ENCODE results near the gene FLVCR2. TPM values are rescaled to one million over a fixed set of nuclear protein-coding genes. Genes with fewer than 3 reads are reported as not detected.

The FLVCR2 gene
- polyA plus RNA-seq, 1 experiment: 3.4 TPM

DNA sequence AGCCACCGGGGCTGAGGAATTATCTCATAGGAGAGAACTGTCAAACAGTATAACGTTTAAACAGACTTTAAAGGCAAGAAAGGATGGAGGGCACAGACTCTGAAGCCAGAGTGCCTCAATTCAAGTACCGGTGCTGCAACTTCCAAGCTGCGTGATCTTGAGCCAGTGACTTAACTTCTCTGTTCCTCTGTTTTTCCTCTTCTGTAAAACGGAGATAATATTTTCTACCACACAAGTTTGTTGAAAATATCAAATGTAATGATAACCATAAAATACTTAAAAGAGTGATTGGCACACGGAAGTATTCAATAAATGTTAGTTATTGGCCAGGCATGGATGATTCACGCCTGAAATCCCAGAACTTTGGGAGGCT, 38.0 kb upstream of the FLVCR2 start:
- Histone ChIP-seq H3K27me3 (ENCODE audit: control insufficient read depth, insufficient read depth, low read length) (peaks cover 2% of the 10 kb centered on the region), H3K4me3 (ENCODE audit: low read depth, low read length) (no peak overlapping the region), H3K27ac (ENCODE audit: low read depth, low read length) (no peak overlapping the region), H3K9me3 (ENCODE audit: control insufficient read depth, insufficient read depth, low read length) (no peaks in the 10 kb centered on the region)
- POLR2A ChIA-PET: no interaction called here
- CTCF ChIA-PET: interaction anchor here (0.5 kb wide), 1 partner anchor 602 kb away, joined by 3 read pairs; no protein-coding TSS in a partner anchor
- no peak for DNase-seq (ENCODE audit: low read depth, low spot score)
- TF ChIP-seq, protein P1, sequence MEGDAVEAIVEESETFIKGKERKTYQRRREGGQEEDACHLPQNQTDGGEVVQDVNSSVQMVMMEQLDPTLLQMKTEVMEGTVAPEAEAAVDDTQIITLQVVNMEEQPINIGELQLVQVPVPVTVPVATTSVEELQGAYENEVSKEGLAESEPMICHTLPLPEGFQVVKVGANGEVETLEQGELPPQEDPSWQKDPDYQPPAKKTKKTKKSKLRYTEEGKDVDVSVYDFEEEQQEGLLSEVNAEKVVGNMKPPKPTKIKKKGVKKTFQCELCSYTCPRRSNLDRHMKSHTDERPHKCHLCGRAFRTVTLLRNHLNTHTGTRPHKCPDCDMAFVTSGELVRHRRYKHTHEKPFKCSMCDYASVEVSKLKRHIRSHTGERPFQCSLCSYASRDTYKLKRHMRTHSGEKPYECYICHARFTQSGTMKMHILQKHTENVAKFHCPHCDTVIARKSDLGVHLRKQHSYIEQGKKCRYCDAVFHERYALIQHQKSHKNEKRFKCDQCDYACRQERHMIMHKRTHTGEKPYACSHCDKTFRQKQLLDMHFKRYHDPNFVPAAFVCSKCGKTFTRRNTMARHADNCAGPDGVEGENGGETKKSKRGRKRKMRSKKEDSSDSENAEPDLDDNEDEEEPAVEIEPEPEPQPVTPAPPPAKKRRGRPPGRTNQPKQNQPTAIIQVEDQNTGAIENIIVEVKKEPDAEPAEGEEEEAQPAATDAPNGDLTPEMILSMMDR (IDR thresholded peaks at IDR 0.05; ENCODE audit: low read depth, low read length): no peak

DNA sequence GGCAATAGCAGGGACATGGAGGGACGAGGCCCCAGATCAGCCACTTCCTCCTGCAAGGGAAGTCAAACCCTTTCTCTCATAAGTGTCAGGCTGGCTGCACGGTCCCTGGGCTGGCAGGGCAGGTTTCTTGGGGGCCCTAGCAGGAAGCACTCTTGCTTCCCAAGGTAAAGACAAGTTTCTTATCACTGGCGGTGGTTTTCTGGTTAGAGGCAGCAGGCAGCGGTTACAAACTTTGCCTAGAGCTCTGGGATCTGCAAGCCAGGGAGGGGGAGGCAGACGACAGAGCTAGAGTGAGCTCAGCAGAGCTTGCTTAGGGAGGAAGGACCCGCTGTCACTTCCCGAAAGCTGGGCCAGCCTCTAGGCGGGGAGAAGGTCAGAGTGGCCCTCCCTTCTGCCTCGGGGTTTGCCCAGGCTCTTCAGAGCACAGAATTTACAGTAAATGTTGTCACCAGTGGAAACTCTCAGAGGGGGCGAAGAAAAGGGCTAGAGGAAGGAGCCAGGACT, 35.8 kb upstream of the FLVCR2 start:
- Histone ChIP-seq H3K9me3 (ENCODE audit: control insufficient read depth, insufficient read depth, low read length) (no peaks in the 10 kb centered on the region), H3K4me3 (ENCODE audit: low read depth, low read length) (no peak overlapping the region), H3K27ac (ENCODE audit: low read depth, low read length) (no peak overlapping the region), H3K27me3 (ENCODE audit: control insufficient read depth, insufficient read depth, low read length) (peaks cover 5% of the 10 kb centered on the region)
- TF ChIP-seq, protein P1 (IDR thresholded peaks at IDR 0.05; ENCODE audit: low read depth, low read length): no peak
- DNase-seq (ENCODE audit: low read depth, low spot score): no peak
- ChIA-PET CTCF (interaction anchor here (1.3 kb wide), 1 partner anchor 19 kb away, joined by 5 read pairs; no protein-coding TSS in a partner anchor), POLR2A (interaction anchor here (0.5 kb wide), 1 partner anchor 336 kb away, joined by 7 read pairs; no protein-coding TSS in a partner anchor)

DNA sequence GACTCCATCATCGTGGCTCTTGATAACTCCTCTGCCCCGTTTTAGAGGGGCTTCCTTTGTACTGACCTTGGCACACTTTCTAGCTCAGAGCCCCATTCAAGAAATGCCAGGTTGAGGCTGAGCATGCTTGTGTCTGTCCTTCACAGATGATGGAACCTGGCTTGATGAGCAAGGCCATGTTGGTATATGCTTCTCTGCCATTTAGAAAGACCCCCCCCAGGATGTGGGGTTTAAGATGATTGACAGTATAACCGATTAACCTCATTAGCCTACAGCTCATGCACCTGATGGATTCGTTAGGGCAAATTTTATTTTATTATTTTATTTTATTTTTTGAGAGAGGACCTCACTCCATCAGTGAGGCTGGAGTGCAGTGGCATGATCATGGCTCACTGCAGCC, 35.2 kb upstream of the FLVCR2 start:
- no peak overlapping the region for H3K27ac ChIP-seq (ENCODE audit: low read depth, low read length)
- H3K9me3 ChIP-seq (ENCODE audit: control insufficient read depth, insufficient read depth, low read length): no peaks in the 10 kb centered on the region
- no peak overlapping the region for H3K4me3 ChIP-seq (ENCODE audit: low read depth, low read length)
- ChIA-PET CTCF (interaction anchor here (1.3 kb wide), 1 partner anchor 18 kb away, joined by 5 read pairs; no protein-coding TSS in a partner anchor), POLR2A (no interaction called here)
- no peak for DNase-seq (ENCODE audit: low read depth, low spot score)
- peaks cover 5% of the 10 kb centered on the region for H3K27me3 ChIP-seq (ENCODE audit: control insufficient read depth, insufficient read depth, low read length)
- TF ChIP-seq, protein P1 (IDR thresholded peaks at IDR 0.05; ENCODE audit: low read depth, low read length): no peak

DNA sequence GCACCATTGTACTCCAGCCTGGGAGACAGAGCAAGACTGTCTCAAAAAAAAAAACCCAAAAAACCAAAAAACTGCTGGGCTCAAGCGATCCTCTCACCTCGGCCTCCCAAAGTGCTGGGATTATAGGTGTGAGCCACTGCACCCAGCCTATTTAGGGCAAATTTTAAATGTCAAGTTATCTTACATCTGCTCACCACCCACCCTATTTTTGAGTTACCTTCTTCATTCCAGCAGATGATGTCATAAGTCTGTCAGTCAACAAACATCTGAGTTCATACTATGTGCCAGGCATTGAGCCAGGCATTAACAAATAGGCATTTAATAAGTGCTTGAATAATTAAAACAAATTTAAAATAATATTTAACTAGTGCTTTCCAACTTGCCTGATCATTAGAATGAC, 34.6 kb upstream of the FLVCR2 start:
- DNase-seq (ENCODE audit: low read depth, low spot score): no peak
- CTCF ChIA-PET: interaction anchor here (1.3 kb wide), 1 partner anchor 18 kb away, joined by 5 read pairs; no protein-coding TSS in a partner anchor
- POLR2A ChIA-PET: no interaction called here
- Histone ChIP-seq H3K27me3 (ENCODE audit: control insufficient read depth, insufficient read depth, low read length) (peaks cover 5% of the 10 kb centered on the region), H3K4me3 (ENCODE audit: low read depth, low read length) (no peak overlapping the region), H3K9me3 (ENCODE audit: control insufficient read depth, insufficient read depth, low read length) (no peaks in the 10 kb centered on the region), H3K27ac (ENCODE audit: low read depth, low read length) (no peak overlapping the region)
- TF ChIP-seq, protein P1 (IDR thresholded peaks at IDR 0.05; ENCODE audit: low read depth, low read length): no peak

DNA sequence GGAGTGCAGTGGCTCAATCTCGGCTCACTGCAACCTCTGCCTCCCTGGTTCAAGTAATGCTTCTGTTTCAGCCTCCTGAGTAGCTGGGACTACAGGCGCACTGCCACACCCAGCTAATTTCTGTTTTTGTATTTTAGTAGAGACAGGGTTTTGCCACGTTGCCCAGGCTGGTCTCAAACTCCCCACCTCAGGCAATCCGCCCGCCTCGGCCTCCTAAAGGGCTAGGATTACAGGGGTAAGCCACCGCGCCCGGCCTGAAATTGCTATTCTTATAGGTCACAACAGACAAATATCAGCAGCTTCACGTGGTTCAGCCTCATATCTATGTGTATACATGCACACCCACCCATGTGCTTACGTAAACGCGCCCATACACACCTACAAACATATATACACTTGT, 32.5 kb upstream of the FLVCR2 start:
- POLR2A ChIA-PET: no interaction called here
- CTCF ChIA-PET: interaction anchor here (1.6 kb wide), 1 partner anchor 16 kb away, joined by 5 read pairs; no protein-coding TSS in a partner anchor
- Histone ChIP-seq H3K27ac (ENCODE audit: low read depth, low read length) (no peak overlapping the region), H3K27me3 (ENCODE audit: control insufficient read depth, insufficient read depth, low read length) (peaks cover 9% of the 10 kb centered on the region), H3K4me3 (ENCODE audit: low read depth, low read length) (no peak overlapping the region), H3K9me3 (ENCODE audit: control insufficient read depth, insufficient read depth, low read length) (no peaks in the 10 kb centered on the region)
- no peak for DNase-seq (ENCODE audit: low read depth, low spot score)
- TF ChIP-seq, protein P1 (IDR thresholded peaks at IDR 0.05; ENCODE audit: low read depth, low read length): no peak
